Uterus (tissue), 4 donors: Measurements from ENCODE around the gene DERL2. TPM values are rescaled to one million over a fixed set of nuclear protein-coding genes. Genes with fewer than 3 reads are reported as not detected.

ENCODE experiments used
- DNase-seq, 2 donors: peaks; one replicate each; pipeline ENCODE4 v3.0.0-alpha.2; 2019 to 2020
- H3K27ac ChIP-seq, 2 donors: fragments of 200-600 bp; sonication (generic); 1 replicate in 1 of 2; 2 replicates in 1 of 2; pipeline ENCODE4 v1.5.1; 2016 to 2018
- H3K27me3 ChIP-seq, 2 donors: fragments of 200-600 bp; sonication (generic); one replicate each; pipeline ENCODE4 v1.5.1; 2018 to 2019; ENCODE audit warnings: control low read depth in 1 of 2
- H3K36me3 ChIP-seq, 2 donors: fragments of 200-600 bp; sonication (generic); one replicate each; pipeline ENCODE4 v1.5.1; 2019; ENCODE audit warnings: control low read depth in 1 of 2
- H3K4me1 ChIP-seq, 2 donors: fragments of 200-600 bp; sonication (generic); one replicate each; pipeline ENCODE4 v1.5.1; 2018 to 2019; ENCODE audit warnings: control low read depth in 1 of 2
- H3K4me3 ChIP-seq, 2 donors: fragments of 200-600 bp; sonication (generic); 1 replicate in 1 of 2; 2 replicates in 1 of 2; pipeline ENCODE4 v1.5.1; 2018 to 2019; ENCODE audit warnings: mild to moderate bottlenecking in 1 of 2
- H3K9me3 ChIP-seq, 2 donors: fragments of 200-600 bp; sonication (generic); one replicate each; pipeline ENCODE4 v1.5.1; 2019; ENCODE audit warnings: control low read depth in 1 of 2
- CTCF ChIP-seq, 4 experiments: fragments of 200-600 bp in 2 of 4; fragments of 450-650 bp in 2 of 4; sonication (generic) in 2 of 4; IDR thresholded peaks; one replicate each; pipeline ENCODE4 v1.5.1; 2016 to 2019; ENCODE audit warnings: antibody characterized with exemption in 4 of 4, mild to moderate bottlenecking in 2 of 4, moderate library complexity in 1 of 4
- POLR2A ChIP-seq, 2 donors: fragments of 450-650 bp; IDR thresholded peaks; one replicate each; pipeline ENCODE4 v1.6.1; 2016; ENCODE audit warnings: antibody characterized with exemption in 2 of 2, mild to moderate bottlenecking in 1 of 2, moderate library complexity in 1 of 2
- intact Hi-C: fragments of 100-400 bp; cut with DNase I; formaldehyde crosslinking; loops from one replicate; pipeline ENCODE4 v1.15.1; 2023; ENCODE audit warnings: low total_unique reads
- total RNA-seq, 4 donors: library from RNA; depleted of rRNA in 3 of 4; stranded (reverse); fragments of >200 nt in 3 of 4; gene quantifications; one replicate each; pipeline versions ENCODE4 v1.1.0 to v1.2.4, GENCODE V29; 2014 to 2023
- donor health status: DM: yes; HTN: yes; CAD: no.

Gene DERL2
- total RNA-seq, 4 donors from 2014 or later, result 10.2 to 61.4 (median 47.0) TPM

- DNase-seq, result no peak
- Histone ChIP-seq H3K27ac (no peak overlapping the region), H3K9me3 (no peaks in the 10 kb centered on the region), H3K4me1 (no peaks in the 10 kb centered on the region), H3K36me3 (no peaks in the 10 kb centered on the region), H3K4me3 (no peak overlapping the region), H3K27me3 (no peaks in the 10 kb centered on the region)
- intact Hi-C loops, result no loop called here
- no peak for TF ChIP-seq CTCF (IDR thresholded peaks at IDR 0.05)
- TF ChIP-seq POLR2A (IDR thresholded peaks at IDR 0.05), result no peak
Measured at GRCh38 chr17:5424909-5425308, 61.1 kb downstream of the DERL2 start.

GRCh38 chr17:5422505-5422904, 63.5 kb downstream of the DERL2 start:
- DNase-seq, result no peak
- Histone ChIP-seq H3K4me3 (no peak overlapping the region), H3K27me3 (no peaks in the 10 kb centered on the region), H3K4me1 (peaks cover 0 to 6% of the 10 kb centered on the region in 2 donors), H3K9me3 (no peaks in the 10 kb centered on the region), H3K36me3 (no peaks in the 10 kb centered on the region), H3K27ac (no peak overlapping the region)
- TF ChIP-seq CTCF (IDR thresholded peaks at IDR 0.05) (no peak), POLR2A (IDR thresholded peaks at IDR 0.05) (no peak)
- intact Hi-C loops, result no loop called here

Other genes with a start within 250 kb of the DERL2 start
- 10 to 100 TPM; 14.9 to 59.7 (median 38.8) TPM for gene RABEP1, start 203.9 kb downstream of the DERL2 start, total RNA-seq
- gene NUP88, start 66.5 kb downstream of the DERL2 start, total RNA-seq, result 10 to 100 TPM; 24.7 to 69.8 (median 52.3) TPM
- gene RPAIN, start 66.0 kb downstream of the DERL2 start, total RNA-seq, result 10 to 100 TPM; 38.7 to 78.8 (median 46.9) TPM
- 10 to 100 TPM; 49.2 to 98.4 (median 80.7) TPM for gene C1QBP, start 47.0 kb downstream of the DERL2 start, total RNA-seq
- gene DHX33, start 17.2 kb downstream of the DERL2 start, total RNA-seq, result 10 to 100 TPM in 2 of 4 donors, 1 to 10 TPM in 2; 7.4 to 15.7 (median 11.4) TPM
- 10 to 100 TPM in 2 of 4 donors, 1 to 10 TPM in 2; 5.6 to 39.2 (median 13.4) TPM for gene MIS12, start 388 bp upstream of the DERL2 start, total RNA-seq
- 10 to 100 TPM; 13.8 to 78.3 (median 47.0) TPM for gene NLRP1, start 98.3 kb upstream of the DERL2 start, total RNA-seq